B cell (primary cell): ENCODE measurements around the gene S100A14.

Experiments used
- CTCF ChIP-seq: fragments of 200-600 bp; IDR thresholded peaks from one replicate; pipeline ENCODE4 v1.8.0; 2022; ENCODE audit warnings: antibody characterized with exemption, mild to moderate bottlenecking
- EZH2 ChIP-seq: IDR thresholded peaks from 2 replicates; pipeline ENCODE4 v1.6.1; 2012; ENCODE audit warnings: borderline replicate concordance, low read depth, mild to moderate bottlenecking, moderate library complexity, low read length; ENCODE audit not compliant: insufficient read depth, poor library complexity, severe bottlenecking

GRCh38 chr1:153646672-153647345 lies 30.7 kb upstream of the S100A14 start:
- TF ChIP-seq CTCF (no peak), EZH2 (no peak)
